Esophagus muscularis mucosa (tissue), 4 donors: ENCODE measurements around the gene GTF3C5. TPM values are rescaled to one million over a fixed set of nuclear protein-coding genes. Genes with fewer than 3 reads are reported as not detected.

Experiments
- DNase-seq: peaks from one replicate; pipeline ENCODE4 v3.0.0-alpha.2; 2017; ENCODE audit errors: extremely low spot score
- H3K27ac ChIP-seq, 4 donors: fragments of 200-600 bp; sonication (generic); replicated peaks in 1 of 4; 1 replicate in 3 of 4; 2 replicates in 1 of 4; pipeline ENCODE4 v1.5.1; 2016 to 2019; ENCODE audit warnings: mild to moderate bottlenecking in 1 of 4
- H3K27me3 ChIP-seq, 4 donors: fragments of 200-600 bp; sonication (generic); one replicate each; pipeline versions ENCODE4 v1.5.1 to v1.6.0; 2016 to 2019
- H3K36me3 ChIP-seq, 4 donors: fragments of 200-600 bp; sonication (generic); one replicate each; pipeline ENCODE4 v1.5.1; 2016 to 2019
- H3K4me1 ChIP-seq, 4 donors: fragments of 200-600 bp; sonication (generic); one replicate each; pipeline ENCODE4 v1.5.1; 2016 to 2019
- H3K4me3 ChIP-seq, 4 donors: fragments of 200-600 bp; sonication (generic); 1 replicate in 2 of 4; 2 replicates in 2 of 4; pipeline ENCODE4 v1.5.1; 2016 to 2019; ENCODE audit warnings: mild to moderate bottlenecking in 4 of 4, moderate library complexity in 1 of 4
- H3K9me3 ChIP-seq, 4 donors: fragments of 200-600 bp; sonication (generic); 1 replicate in 3 of 4; 2 replicates in 1 of 4; pipeline ENCODE4 v1.5.1; 2016 to 2019
- CTCF ChIP-seq, 3 experiments: fragments of 200-600 bp in 2 of 3; fragments of 450-650 bp in 1 of 3; sonication (generic) in 2 of 3; IDR thresholded peaks; one replicate each; pipeline ENCODE4 v1.5.1; 2017 to 2019; ENCODE audit warnings: antibody characterized with exemption in 3 of 3, mild to moderate bottlenecking in 2 of 3, moderate library complexity in 1 of 3
- EP300 ChIP-seq: sonication (generic); formaldehyde crosslinking; IDR thresholded peaks from one replicate; pipeline ENCODE4 v1.6.1; 2017; ENCODE audit warnings: antibody characterized with exemption
- POLR2A ChIP-seq: fragments of 450-650 bp; IDR thresholded peaks from one replicate; pipeline ENCODE4 v1.6.1; 2017; ENCODE audit warnings: antibody characterized with exemption, moderate library complexity, mild to moderate bottlenecking, low read depth
- POLR2AphosphoS5 ChIP-seq, 2 donors: sonication (generic); formaldehyde crosslinking; IDR thresholded peaks; one replicate each; pipeline ENCODE4 v1.6.1; 2017; ENCODE audit warnings: antibody characterized with exemption in 2 of 2
- WGBS: methylation state at CpG from one replicate; pipeline ENCODE4 v1.1.5; 2018; 5-methylcytosine and 5-hydroxymethylcytosine counted together
- intact Hi-C: fragments of 100-400 bp; cut with DNase I; formaldehyde crosslinking; loops from one replicate; pipeline ENCODE4 v1.15.1; 2023
- total RNA-seq, 4 donors: library from RNA; depleted of rRNA; stranded (reverse); fragments of >200 nt; gene quantifications; one replicate each; pipeline versions ENCODE4 v1.1.0 to v1.2.1, GENCODE V29; 2016

GTF3C5 gene
- total RNA-seq, 4 donors from 2014 or later = 38.9 to 58.1 (median 42.4) TPM

- Histone ChIP-seq H3K4me3 (no peak overlapping the region), H3K27ac (no peak overlapping the region), H3K36me3 (peaks cover 60 to 69% (median 65%) of the 10 kb centered on the region in 4 donors), H3K27me3 (no peaks in the 10 kb centered on the region), H3K4me1 (peaks cover 0 to under 1% (median under 1%) of the 10 kb centered on the region in 4 donors), H3K9me3 (peaks cover 0 to 13% (median 5%) of the 10 kb centered on the region in 4 donors)
- intact Hi-C loops = no loop called here
- whole genome bisulfite sequencing = 87% methylated on average over 8 of the region's 16 CpGs
- no peak for DNase-seq
- TF ChIP-seq POLR2AphosphoS5 (IDR thresholded peaks at IDR 0.05) = no peak
- no peak for TF ChIP-seq CTCF (IDR thresholded peaks at IDR 0.05)
- TF ChIP-seq POLR2A = no peak
- no peak for TF ChIP-seq EP300
Measured at GRCh38 chr9:133098104-133098754, 67.4 kb downstream of the GTF3C5 start.

GRCh38 chr9:133098871-133099270 is 68.1 kb downstream of the GTF3C5 start:
- intact Hi-C loops = no loop called here
- H3K36me3 ChIP-seq = peaks cover 60 to 76% (median 71%) of the 10 kb centered on the region in 4 donors

GRCh38 chr9:133099726-133100505 is 69.1 kb downstream of the GTF3C5 start:
- intact Hi-C loops = loop anchor here (10.0 kb wide), 1 partner anchor 235 kb away; the partner anchor contains the start of gene SURF6
- Histone ChIP-seq H3K4me3 (no peak overlapping the region), H3K27me3 (no peaks in the 10 kb centered on the region), H3K9me3 (peaks cover 0 to 13% (median 5%) of the 10 kb centered on the region in 4 donors), H3K36me3 (peaks cover 67 to 86% (median 81%) of the 10 kb centered on the region in 4 donors), H3K27ac (no peak overlapping the region), H3K4me1 (peaks cover 0 to 5% (median 2%) of the 10 kb centered on the region in 4 donors)
- TF ChIP-seq EP300 (no peak), CTCF (IDR thresholded peaks at IDR 0.05) (no peak)
- no peak for DNase-seq
- WGBS = 92% methylated on average over 6 of the region's 12 CpGs

More at GRCh38 chr9:133098871-133099270, 68.1 kb downstream of the GTF3C5 start:
- H3K27me3 ChIP-seq = no peaks in the 10 kb centered on the region
- no peak for TF ChIP-seq POLR2AphosphoS5 (IDR thresholded peaks at IDR 0.05)
- TF ChIP-seq CTCF (IDR thresholded peaks at IDR 0.05) = no peak
- TF ChIP-seq EP300 = no peak
- TF ChIP-seq POLR2A = no peak
- no peak overlapping the region for H3K27ac ChIP-seq
- H3K4me3 ChIP-seq = no peak overlapping the region
- 93% methylated on average over 5 of the region's 5 CpGs for WGBS
- H3K4me1 ChIP-seq = peaks cover 0 to 5% (median 2%) of the 10 kb centered on the region in 4 donors
- DNase-seq = no peak
- H3K9me3 ChIP-seq = peaks cover 0 to 13% (median 5%) of the 10 kb centered on the region in 4 donors

GRCh38 chr9:133100506-133101355 is 69.9 kb downstream of the GTF3C5 start:
- intact Hi-C loops = loop anchor here (10.0 kb wide), 1 partner anchor 234 kb away; the partner anchor contains the start of gene SURF6
- 87% methylated on average over 8 of the region's 13 CpGs for WGBS
- Histone ChIP-seq H3K36me3 (peaks cover 70 to 93% (median 88%) of the 10 kb centered on the region in 4 donors), H3K27me3 (no peaks in the 10 kb centered on the region), H3K27ac (no peak overlapping the region), H3K4me1 (peaks cover 0 to 5% (median 2%) of the 10 kb centered on the region in 4 donors), H3K4me3 (no peak overlapping the region), H3K9me3 (peaks cover 0 to 8% (median 3%) of the 10 kb centered on the region in 4 donors)
- TF ChIP-seq POLR2A (no peak), POLR2AphosphoS5 (IDR thresholded peaks at IDR 0.05) (no peak), EP300 (no peak), CTCF (IDR thresholded peaks at IDR 0.05) (no peak)
- DNase-seq = no peak
